Calu3 (cell line): ENCODE data around the gene NLRP5. TPM values are rescaled to one million over a fixed set of nuclear protein-coding genes. Genes with fewer than 3 reads are reported as not detected.

Experiments used
- BruUV-seq: library from RNA; stranded (reverse); fragments of 400-500 nt; replicated peaks from 2 replicates; lab custom pipeline; 2021; lab: Mats Ljungman, UMichigan
- CTCF ChIA-PET: fragments of 300-600 bp; sonication (Branson Sonifier 250); formaldehyde crosslinking; loops from one replicate; lab custom pipeline; 2022; ENCODE audit warnings: antibody characterized with exemption; lab: Charles Lee
- DNase-seq: peaks from one replicate; pipeline ENCODE4 v3.0.0; 2022
- H3K27ac Mint-ChIP-seq: one replicate; pipeline ENCODE4 v1.8.0; 2022; ENCODE audit warnings: mixed read lengths; ENCODE audit not compliant: unreplicated experiment
- H3K27me3 Mint-ChIP-seq: one replicate; pipeline ENCODE4 v1.8.0; 2022; ENCODE audit warnings: mixed read lengths; ENCODE audit not compliant: unreplicated experiment
- H3K36me3 Mint-ChIP-seq: one replicate; pipeline ENCODE4 v1.8.0; 2022; ENCODE audit warnings: mild to moderate bottlenecking, moderate library complexity, mixed read lengths; ENCODE audit not compliant: insufficient read depth, unreplicated experiment
- H3K4me1 Mint-ChIP-seq: one replicate; pipeline ENCODE4 v1.8.0; 2022; ENCODE audit warnings: mild to moderate bottlenecking, low read depth, mixed read lengths; ENCODE audit not compliant: unreplicated experiment
- H3K4me3 Mint-ChIP-seq: one replicate; pipeline ENCODE4 v1.8.0; 2022; ENCODE audit warnings: mild to moderate bottlenecking, low read depth, moderate library complexity, mixed read lengths; ENCODE audit not compliant: unreplicated experiment
- H3K9me3 Mint-ChIP-seq: one replicate; pipeline ENCODE4 v1.8.0; 2022; ENCODE audit warnings: low read depth, mixed read lengths; ENCODE audit not compliant: unreplicated experiment
- intact Hi-C: fragments of 100-400 bp; cut with micrococcal nuclease; formaldehyde crosslinking; loops from one replicate; pipeline ENCODE4 v1.10.0; 2022; ENCODE audit not compliant: unreplicated experiment
- total RNA-seq: library from RNA; stranded (reverse); gene quantifications from 2 replicates; pipeline ENCODE4 v1.2.3, GENCODE V29; 2022
- TF ChIP-seq, protein P1 (sequence below): fragments of 200-600 bp; IDR thresholded peaks from one replicate; pipeline ENCODE4 v1.8.0; 2022; ENCODE audit warnings: antibody characterized with exemption; ENCODE audit not compliant: unreplicated experiment

Gene NLRP5
- total RNA-seq, 1 experiment from 2014 or later = not detected

DNA sequence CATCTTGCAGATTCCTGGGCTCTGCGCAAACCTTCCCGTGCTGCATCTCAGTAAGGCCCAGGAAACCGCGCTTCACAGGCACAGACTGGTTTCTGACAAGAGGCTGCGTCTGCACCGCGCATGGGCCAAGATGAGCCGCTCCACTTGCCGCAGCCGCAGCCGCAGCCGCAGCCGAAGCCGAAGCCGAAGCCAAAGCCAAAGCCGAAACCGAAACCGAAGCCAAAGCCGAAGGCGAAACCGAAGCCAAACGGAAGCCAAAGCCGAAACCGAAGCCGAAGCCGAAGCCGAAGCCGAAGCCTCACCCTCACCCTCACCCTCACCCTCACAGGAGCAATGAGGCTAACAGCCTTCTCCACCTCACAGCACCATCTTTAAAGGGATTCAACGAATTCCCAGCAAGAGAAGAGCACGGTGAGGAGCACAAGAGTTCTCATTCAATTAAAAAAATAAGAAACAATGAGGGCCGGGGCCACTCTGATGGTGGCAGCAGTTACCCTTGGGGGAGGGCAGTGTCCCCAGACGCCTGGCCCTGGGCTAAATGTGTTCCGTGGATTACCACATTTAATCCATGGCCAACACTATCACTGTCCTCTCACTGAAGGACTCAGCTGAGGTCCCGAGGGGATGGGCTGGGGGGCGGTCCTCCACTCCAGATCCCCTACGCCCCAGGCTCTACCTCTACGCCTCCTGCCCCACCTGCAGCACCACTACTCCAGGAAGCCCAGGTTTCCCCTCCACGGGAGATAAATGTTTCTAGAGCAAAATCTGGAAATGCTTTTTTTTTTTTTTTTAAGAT is 105.4 kb downstream of the NLRP5 start:
- Mint-ChIP-seq H3K27me3 (no peaks in the 10 kb centered on the region), H3K36me3 (peaks cover 85% of the 10 kb centered on the region), H3K9me3 (peaks cover 6% of the 10 kb centered on the region), H3K27ac (peak overlapping the region; percentile 91), H3K4me3 (peak overlapping the region; percentile 66), H3K4me1 (peaks cover 28% of the 10 kb centered on the region)
- DNase-seq = peak; percentile 70
- CTCF ChIA-PET = interaction anchor here (0.7 to 2.6 kb wide), 5 partner anchors 12 to 241 kb away, joined by 3 to 23 read pairs (median 4); no protein-coding TSS in a partner anchor
- BruUV-seq = TSS peak; percentile 84
- TF ChIP-seq, protein P1, sequence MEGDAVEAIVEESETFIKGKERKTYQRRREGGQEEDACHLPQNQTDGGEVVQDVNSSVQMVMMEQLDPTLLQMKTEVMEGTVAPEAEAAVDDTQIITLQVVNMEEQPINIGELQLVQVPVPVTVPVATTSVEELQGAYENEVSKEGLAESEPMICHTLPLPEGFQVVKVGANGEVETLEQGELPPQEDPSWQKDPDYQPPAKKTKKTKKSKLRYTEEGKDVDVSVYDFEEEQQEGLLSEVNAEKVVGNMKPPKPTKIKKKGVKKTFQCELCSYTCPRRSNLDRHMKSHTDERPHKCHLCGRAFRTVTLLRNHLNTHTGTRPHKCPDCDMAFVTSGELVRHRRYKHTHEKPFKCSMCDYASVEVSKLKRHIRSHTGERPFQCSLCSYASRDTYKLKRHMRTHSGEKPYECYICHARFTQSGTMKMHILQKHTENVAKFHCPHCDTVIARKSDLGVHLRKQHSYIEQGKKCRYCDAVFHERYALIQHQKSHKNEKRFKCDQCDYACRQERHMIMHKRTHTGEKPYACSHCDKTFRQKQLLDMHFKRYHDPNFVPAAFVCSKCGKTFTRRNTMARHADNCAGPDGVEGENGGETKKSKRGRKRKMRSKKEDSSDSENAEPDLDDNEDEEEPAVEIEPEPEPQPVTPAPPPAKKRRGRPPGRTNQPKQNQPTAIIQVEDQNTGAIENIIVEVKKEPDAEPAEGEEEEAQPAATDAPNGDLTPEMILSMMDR = no peak
- intact Hi-C loops = loop anchor here (1.0 to 5.0 kb wide), 2 partner anchors 27 to 50 kb away; partner anchors contain the start of gene ZNF444

DNA sequence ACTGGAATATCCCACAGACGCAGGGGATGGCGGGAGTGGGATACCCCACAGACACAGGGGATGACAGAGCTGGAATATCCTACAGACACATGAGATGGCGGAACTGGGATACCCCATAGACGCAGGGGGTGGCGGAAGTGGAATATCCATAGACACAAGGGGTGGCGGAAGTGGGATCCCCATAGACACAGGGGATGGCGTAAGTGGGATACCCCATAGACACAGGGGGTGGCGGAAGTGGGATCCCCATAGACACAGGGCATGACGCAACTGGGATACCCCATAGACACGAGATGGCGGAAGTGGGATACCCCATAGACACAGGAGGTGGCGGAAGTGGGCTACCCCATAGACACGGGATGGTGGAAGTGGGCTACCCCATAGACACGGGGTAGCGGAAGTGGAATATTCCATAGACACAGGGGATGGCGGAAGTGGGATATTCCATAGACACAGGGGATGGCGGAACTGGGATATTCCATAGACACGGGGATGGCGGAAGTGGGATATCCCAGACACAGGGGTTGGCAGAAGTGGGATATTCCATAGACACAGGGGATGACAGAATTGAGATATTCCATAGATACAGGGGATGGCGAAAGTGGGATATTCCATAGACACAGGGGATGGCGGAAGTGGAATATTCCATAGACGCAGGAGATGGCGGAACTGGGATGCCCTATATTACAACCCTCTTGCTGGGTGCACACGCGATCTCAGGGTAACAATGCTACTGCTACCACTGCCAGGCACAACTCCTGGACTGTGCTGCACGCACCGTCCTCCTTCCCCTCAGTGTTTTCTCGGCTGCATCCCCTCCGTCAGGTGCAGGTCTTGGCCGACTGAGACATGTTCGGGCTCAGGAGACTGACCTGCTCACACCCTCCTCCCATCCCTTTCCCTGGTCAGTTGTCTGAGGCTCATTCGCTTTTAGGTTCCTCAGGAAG is 106.4 kb downstream of the NLRP5 start:
- no TSS peak for BruUV-seq
- intact Hi-C loops = loop anchor here (5.0 kb wide), 1 partner anchor 49 kb away; the partner anchor contains the start of gene ZNF444
- peaks cover 6% of the 10 kb centered on the region for H3K9me3 Mint-ChIP-seq
- H3K27me3 Mint-ChIP-seq = no peaks in the 10 kb centered on the region
- H3K27ac Mint-ChIP-seq = peak overlapping the region; percentile 91
- H3K36me3 Mint-ChIP-seq = peaks cover 76% of the 10 kb centered on the region
- peak overlapping the region; percentile 66 for H3K4me3 Mint-ChIP-seq
- DNase-seq = no peak
- CTCF ChIA-PET = no interaction called here
- H3K4me1 Mint-ChIP-seq = peaks cover 28% of the 10 kb centered on the region
- TF ChIP-seq, protein P1 = no peak

DNA sequence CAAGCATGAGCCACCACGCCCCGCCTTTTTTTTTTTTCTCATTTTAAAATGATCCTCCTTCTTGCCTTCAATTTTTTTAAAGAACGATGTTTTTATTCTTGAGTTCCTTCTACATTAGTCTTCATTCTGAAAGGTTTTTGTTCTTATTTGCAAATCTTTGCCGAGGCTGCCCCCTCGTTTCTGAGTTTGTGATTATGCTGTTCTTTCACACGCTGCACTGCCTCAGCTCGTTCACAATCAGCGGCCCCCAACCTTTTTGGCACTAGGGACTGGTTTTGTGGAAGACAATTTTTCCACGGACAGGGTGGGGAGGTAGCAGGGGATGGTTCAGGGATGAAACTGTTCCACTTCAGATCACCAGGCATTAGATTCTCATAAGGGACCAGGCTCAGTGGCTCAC is 107.9 kb downstream of the NLRP5 start:
- peaks cover 6% of the 10 kb centered on the region for H3K9me3 Mint-ChIP-seq
- H3K36me3 Mint-ChIP-seq = peaks cover 77% of the 10 kb centered on the region
- H3K4me3 Mint-ChIP-seq = no peak overlapping the region
- H3K27me3 Mint-ChIP-seq = no peaks in the 10 kb centered on the region
- no peak for DNase-seq
- intact Hi-C loops = loop anchor here (5.0 kb wide), 1 partner anchor 48 kb away; the partner anchor contains the start of gene ZNF444
- CTCF ChIA-PET = no interaction called here
- BruUV-seq = no TSS peak
- H3K4me1 Mint-ChIP-seq = peaks cover 28% of the 10 kb centered on the region
- H3K27ac Mint-ChIP-seq = no peak overlapping the region
- TF ChIP-seq, protein P1 = no peak

DNA sequence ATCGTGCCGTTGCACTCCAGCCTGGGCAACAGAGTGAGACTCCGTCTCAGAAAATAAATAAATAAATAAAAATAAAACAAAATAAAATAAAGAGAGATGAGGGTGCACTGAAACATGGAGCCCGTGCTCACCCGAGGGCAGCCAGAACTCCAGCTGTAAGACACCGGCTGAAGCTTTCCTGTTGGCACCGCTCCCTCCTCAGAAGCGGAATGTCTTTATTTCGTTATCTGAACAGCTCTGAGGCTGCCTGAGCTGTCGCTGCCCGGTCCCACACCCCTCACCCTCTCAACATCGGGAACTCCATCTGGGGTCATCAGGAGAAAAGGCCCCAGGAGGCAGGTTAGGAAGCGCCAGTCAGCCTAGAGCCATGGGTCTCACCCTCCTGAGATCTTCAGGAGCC is 110.1 kb downstream of the NLRP5 start:
- Mint-ChIP-seq H3K36me3 (peaks cover 75% of the 10 kb centered on the region), H3K4me1 (peaks cover 13% of the 10 kb centered on the region), H3K9me3 (peaks cover 6% of the 10 kb centered on the region), H3K27ac (no peak overlapping the region), H3K27me3 (no peaks in the 10 kb centered on the region), H3K4me3 (no peak overlapping the region)
- no peak for DNase-seq
- TF ChIP-seq, protein P1 = no peak
- no TSS peak for BruUV-seq
- intact Hi-C loops = no loop called here
- CTCF ChIA-PET = interaction anchor here (1.1 kb wide), 1 partner anchor 9 kb away, joined by 3 read pairs; no protein-coding TSS in a partner anchor
